PC-9 (cell line): ENCODE data around the gene ANGPTL1. TPM values are rescaled to one million over a fixed set of nuclear protein-coding genes. Genes with fewer than 3 reads are reported as not detected.

ENCODE experiments used
- BruUV-seq: library from RNA; stranded (reverse); fragments of 400-500 nt; replicated peaks from 2 replicates; lab custom pipeline; 2021; lab: Mats Ljungman, UMichigan
- CTCF ChIA-PET: fragments of 300-600 bp; sonication (Branson Sonifier 250); formaldehyde crosslinking; loops from one replicate; lab custom pipeline; 2022; ENCODE audit warnings: antibody characterized with exemption; lab: Charles Lee
- POLR2A ChIA-PET: fragments of 300-600 bp; sonication (Branson Sonifier 250); formaldehyde crosslinking; loops from one replicate; lab custom pipeline; 2022; ENCODE audit warnings: antibody characterized with exemption; ENCODE audit not compliant: unreplicated experiment; lab: Charles Lee
- DNase-seq, 2 experiments: peaks; one replicate each; pipeline versions ENCODE4 v3.0.0 to v3.0.0-alpha.2; 2015 to 2022; ENCODE audit warnings: mixed read lengths in 1 of 2
- H2AFZ ChIP-seq: fragments of 200-600 bp; sonication (generic); 2 replicates; pipeline ENCODE4 v1.8.1; 2017; ENCODE audit warnings: antibody characterized with exemption
- H3F3A ChIP-seq: fragments of 200-600 bp; sonication (generic); 2 replicates; pipeline ENCODE4 v1.8.1; 2017; ENCODE audit warnings: antibody characterized with exemption, mild to moderate bottlenecking, low read depth; ENCODE audit not compliant: insufficient read depth
- H3K27ac ChIP-seq: fragments of 200-600 bp; sonication (generic); 2 replicates; pipeline ENCODE4 v1.6.1; 2016; ENCODE audit warnings: mixed run types
- H3K27me3 ChIP-seq: fragments of 200-600 bp; sonication (generic); 2 replicates; pipeline ENCODE4 v1.6.1; 2016; ENCODE audit warnings: low read depth, mixed run types; ENCODE audit not compliant: insufficient read depth
- H3K36me3 ChIP-seq: fragments of 200-600 bp; sonication (generic); 2 replicates; pipeline ENCODE4 v1.6.1; 2016; ENCODE audit warnings: low read depth, mixed run types
- H3K4me1 ChIP-seq: fragments of 200-600 bp; sonication (generic); replicated peaks from 2 replicates; pipeline ENCODE4 v1.6.1; 2016; ENCODE audit warnings: mixed run types; ENCODE audit not compliant: insufficient read depth
- H3K4me2 ChIP-seq: fragments of 200-600 bp; sonication (generic); 2 replicates; pipeline ENCODE4 v1.6.1; 2017; ENCODE audit warnings: mixed run types
- H3K4me3 ChIP-seq: fragments of 200-600 bp; sonication (generic); 2 replicates; pipeline ENCODE4 v1.6.1; 2016; ENCODE audit warnings: mixed run types
- H3K79me2 ChIP-seq: fragments of 200-600 bp; sonication (generic); 2 replicates; pipeline ENCODE4 v1.6.1; 2017; ENCODE audit warnings: low read depth, mixed run types
- H3K9me2 ChIP-seq: fragments of 200-600 bp; sonication (generic); 2 replicates; pipeline ENCODE4 v1.8.1; 2017; ENCODE audit warnings: mild to moderate bottlenecking; ENCODE audit not compliant: insufficient read depth
- H3K9me3 ChIP-seq: fragments of 200-600 bp; sonication (generic); 2 replicates; pipeline ENCODE4 v1.8.1; 2016; ENCODE audit warnings: low read depth; ENCODE audit not compliant: insufficient read depth
- H4K20me1 ChIP-seq: fragments of 200-600 bp; sonication (generic); 2 replicates; pipeline ENCODE4 v1.8.1; 2017; ENCODE audit not compliant: insufficient read depth
- EZH2 ChIP-seq: fragments of 200-600 bp; sonication (generic); IDR thresholded peaks from 2 replicates; pipeline ENCODE4 v1.8.0; 2017; ENCODE audit warnings: antibody characterized with exemption, low read depth
- intact Hi-C: fragments of 100-400 bp; cut with micrococcal nuclease; formaldehyde crosslinking; loops from one replicate; pipeline ENCODE4 v1.10.0; 2022; ENCODE audit not compliant: unreplicated experiment
- total RNA-seq: library from RNA; stranded (reverse); gene quantifications from 2 replicates; pipeline ENCODE4 v1.2.3, GENCODE V29; 2021
- TF ChIP-seq, protein P1 (sequence below): fragments of 200-600 bp; sonication (generic); conservative IDR thresholded peaks from 2 replicates; pipeline ENCODE4 v1.6.1; 2017; ENCODE audit warnings: mixed run types, antibody characterized with exemption, mild to moderate bottlenecking, moderate library complexity

ANGPTL1 gene
- total RNA-seq, 1 experiment from 2014 or later: not detected

DNA sequence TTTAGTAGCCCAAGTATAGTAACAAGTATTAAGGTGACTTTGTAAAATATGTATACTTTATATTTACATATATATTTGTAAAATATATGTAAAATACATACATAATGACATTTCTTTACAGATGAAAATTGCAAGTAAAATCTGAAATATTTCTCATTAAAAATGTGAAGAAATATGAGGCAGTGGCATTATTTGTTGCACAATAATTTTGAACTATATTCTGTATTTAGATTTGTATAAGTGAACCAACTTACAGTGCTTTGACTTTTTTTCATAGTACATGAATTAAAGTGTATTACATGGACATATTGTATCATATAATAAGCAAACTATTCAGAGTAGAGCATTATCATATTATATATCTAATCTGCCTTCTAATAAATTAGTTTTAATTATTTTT, 60.3 kb downstream of the ANGPTL1 start:
- no peak overlapping the region for H3K4me3 ChIP-seq
- ChIA-PET CTCF (no interaction called here), POLR2A (no interaction called here)
- DNase-seq: no peak
- no peaks in the 10 kb centered on the region for H4K20me1 ChIP-seq
- no peaks in the 10 kb centered on the region for H3F3A ChIP-seq
- H3K9me3 ChIP-seq: no peaks in the 10 kb centered on the region
- no peaks in the 10 kb centered on the region for H3K27me3 ChIP-seq
- H3K79me2 ChIP-seq: no peaks in the 10 kb centered on the region
- H3K36me3 ChIP-seq: 0 out of 2 replicates have a peak, but pooled peaks cover 7% of the 10 kb centered on the region
- H3K9me2 ChIP-seq: no peaks in the 10 kb centered on the region
- no peak overlapping the region for H2AFZ ChIP-seq
- H3K4me1 ChIP-seq: no peaks in the 10 kb centered on the region
- BruUV-seq: no TSS peak
- intact Hi-C loops: no loop called here
- H3K4me2 ChIP-seq: no peak overlapping the region
- H3K27ac ChIP-seq: no peak overlapping the region
- TF ChIP-seq, protein P1, sequence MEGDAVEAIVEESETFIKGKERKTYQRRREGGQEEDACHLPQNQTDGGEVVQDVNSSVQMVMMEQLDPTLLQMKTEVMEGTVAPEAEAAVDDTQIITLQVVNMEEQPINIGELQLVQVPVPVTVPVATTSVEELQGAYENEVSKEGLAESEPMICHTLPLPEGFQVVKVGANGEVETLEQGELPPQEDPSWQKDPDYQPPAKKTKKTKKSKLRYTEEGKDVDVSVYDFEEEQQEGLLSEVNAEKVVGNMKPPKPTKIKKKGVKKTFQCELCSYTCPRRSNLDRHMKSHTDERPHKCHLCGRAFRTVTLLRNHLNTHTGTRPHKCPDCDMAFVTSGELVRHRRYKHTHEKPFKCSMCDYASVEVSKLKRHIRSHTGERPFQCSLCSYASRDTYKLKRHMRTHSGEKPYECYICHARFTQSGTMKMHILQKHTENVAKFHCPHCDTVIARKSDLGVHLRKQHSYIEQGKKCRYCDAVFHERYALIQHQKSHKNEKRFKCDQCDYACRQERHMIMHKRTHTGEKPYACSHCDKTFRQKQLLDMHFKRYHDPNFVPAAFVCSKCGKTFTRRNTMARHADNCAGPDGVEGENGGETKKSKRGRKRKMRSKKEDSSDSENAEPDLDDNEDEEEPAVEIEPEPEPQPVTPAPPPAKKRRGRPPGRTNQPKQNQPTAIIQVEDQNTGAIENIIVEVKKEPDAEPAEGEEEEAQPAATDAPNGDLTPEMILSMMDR: no peak
- TF ChIP-seq EZH2: no peak

- ChIA-PET POLR2A (no interaction called here), CTCF (no interaction called here)
- Histone ChIP-seq H3K4me3 (no peak overlapping the region), H3K9me3 (no peaks in the 10 kb centered on the region), H3K36me3 (0 out of 2 replicates have a peak, but pooled peaks cover 7% of the 10 kb centered on the region), H3K9me2 (no peaks in the 10 kb centered on the region), H3K27me3 (no peaks in the 10 kb centered on the region), H3K27ac (no peak overlapping the region), H2AFZ (no peak overlapping the region), H4K20me1 (no peaks in the 10 kb centered on the region; the same call in 1 of the 2 replicates), H3K4me2 (no peak overlapping the region), H3F3A (no peaks in the 10 kb centered on the region), H3K79me2 (no peaks in the 10 kb centered on the region), H3K4me1 (no peaks in the 10 kb centered on the region)
- no peak for DNase-seq
- intact Hi-C loops: no loop called here
- BruUV-seq: no TSS peak
- TF ChIP-seq, protein P1: no peak
- TF ChIP-seq EZH2: no peak
Measured at GRCh38 chr1:178808529-178808928, 62.3 kb downstream of the ANGPTL1 start.

DNA sequence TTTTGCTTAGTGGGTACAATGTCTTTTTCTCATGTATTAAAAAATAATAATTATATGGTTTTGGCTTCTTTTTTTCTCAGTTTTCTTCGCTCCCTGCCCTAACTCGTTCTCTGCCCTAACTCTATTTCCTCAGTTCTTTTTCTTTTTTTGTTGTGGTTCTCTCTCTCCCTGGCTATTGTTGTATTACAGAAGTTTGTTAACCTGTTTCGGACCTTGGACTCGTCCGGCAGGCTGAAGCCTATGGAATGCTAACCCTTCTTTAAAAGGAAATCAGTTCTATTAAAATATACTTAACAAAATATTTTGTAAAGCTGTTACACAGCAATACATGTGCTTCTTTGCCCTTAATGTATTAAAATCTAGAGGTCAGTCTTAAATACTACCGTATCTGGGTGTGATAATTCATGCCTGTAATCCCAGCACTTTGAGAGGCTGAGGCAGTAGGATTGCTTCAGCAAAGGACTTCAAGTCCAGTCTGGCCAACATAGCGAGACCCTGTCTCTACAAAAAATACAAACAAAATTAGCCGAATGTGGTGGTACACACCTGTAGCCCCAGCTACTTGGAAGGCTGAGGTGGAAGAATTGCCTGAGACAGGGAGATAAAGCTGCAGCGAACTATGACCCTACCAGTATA, 64.1 kb downstream of the ANGPTL1 start:
- H3K27me3 ChIP-seq: no peaks in the 10 kb centered on the region
- 0 out of 2 replicates have a peak, but pooled peaks cover 8% of the 10 kb centered on the region for H3K36me3 ChIP-seq
- no peak overlapping the region for H3K4me2 ChIP-seq
- intact Hi-C loops: no loop called here
- no peaks in the 10 kb centered on the region; the same call in 1 of the 2 replicates for H4K20me1 ChIP-seq
- H3K4me1 ChIP-seq: no peaks in the 10 kb centered on the region
- H3K9me3 ChIP-seq: no peaks in the 10 kb centered on the region
- no peaks in the 10 kb centered on the region for H3K9me2 ChIP-seq
- BruUV-seq: no TSS peak
- no peaks in the 10 kb centered on the region for H3F3A ChIP-seq
- no peak overlapping the region for H3K27ac ChIP-seq
- no peak for DNase-seq
- POLR2A ChIA-PET: no interaction called here
- H3K79me2 ChIP-seq: no peaks in the 10 kb centered on the region
- H2AFZ ChIP-seq: no peak overlapping the region
- TF ChIP-seq, protein P1: no peak
- TF ChIP-seq EZH2: no peak
- no peak overlapping the region for H3K4me3 ChIP-seq
- CTCF ChIA-PET: no interaction called here
